Measurements from ENCODE around the gene DCLK1. TPM values are rescaled to one million over a fixed set of nuclear protein-coding genes. Genes with fewer than 3 reads are reported as not detected.

The DCLK1 gene
- total RNA-seq, 4 donors from 2014 or later = 0.72 to 9.1 (median 4.9) TPM

DNA sequence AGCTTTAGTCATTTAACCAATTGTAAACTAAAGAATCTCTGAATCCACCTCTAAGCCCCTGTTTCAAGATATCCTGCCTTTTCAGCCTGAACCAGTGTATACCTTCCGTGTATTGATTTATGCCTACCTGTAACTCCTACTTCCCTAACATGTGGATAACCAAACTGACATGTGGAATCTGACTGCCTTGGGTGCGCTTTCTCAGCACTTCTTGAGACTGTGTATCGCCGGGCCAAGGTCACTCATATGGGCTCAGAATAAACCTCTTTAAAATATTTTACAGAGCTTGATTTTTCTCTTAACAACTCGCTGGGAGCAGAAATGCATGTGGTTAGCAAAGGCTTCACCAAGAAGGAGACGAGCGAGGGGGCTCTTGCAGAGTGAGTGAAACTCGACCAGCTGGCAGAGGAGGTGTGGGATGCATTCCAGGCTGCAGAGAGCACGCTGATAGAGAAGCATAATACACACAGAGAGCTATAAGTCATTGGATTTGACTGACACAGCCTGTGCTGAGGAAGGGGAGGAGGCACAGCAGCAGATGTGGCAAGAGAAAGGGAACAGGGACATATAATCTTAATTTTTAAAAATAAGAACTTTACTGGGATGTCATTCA, 386.5 kb downstream of the DCLK1 start:
- TF ChIP-seq, protein P1, sequence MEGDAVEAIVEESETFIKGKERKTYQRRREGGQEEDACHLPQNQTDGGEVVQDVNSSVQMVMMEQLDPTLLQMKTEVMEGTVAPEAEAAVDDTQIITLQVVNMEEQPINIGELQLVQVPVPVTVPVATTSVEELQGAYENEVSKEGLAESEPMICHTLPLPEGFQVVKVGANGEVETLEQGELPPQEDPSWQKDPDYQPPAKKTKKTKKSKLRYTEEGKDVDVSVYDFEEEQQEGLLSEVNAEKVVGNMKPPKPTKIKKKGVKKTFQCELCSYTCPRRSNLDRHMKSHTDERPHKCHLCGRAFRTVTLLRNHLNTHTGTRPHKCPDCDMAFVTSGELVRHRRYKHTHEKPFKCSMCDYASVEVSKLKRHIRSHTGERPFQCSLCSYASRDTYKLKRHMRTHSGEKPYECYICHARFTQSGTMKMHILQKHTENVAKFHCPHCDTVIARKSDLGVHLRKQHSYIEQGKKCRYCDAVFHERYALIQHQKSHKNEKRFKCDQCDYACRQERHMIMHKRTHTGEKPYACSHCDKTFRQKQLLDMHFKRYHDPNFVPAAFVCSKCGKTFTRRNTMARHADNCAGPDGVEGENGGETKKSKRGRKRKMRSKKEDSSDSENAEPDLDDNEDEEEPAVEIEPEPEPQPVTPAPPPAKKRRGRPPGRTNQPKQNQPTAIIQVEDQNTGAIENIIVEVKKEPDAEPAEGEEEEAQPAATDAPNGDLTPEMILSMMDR (IDR thresholded peaks at IDR 0.05) = no peak
- no peak for TF ChIP-seq POLR2A (IDR thresholded peaks at IDR 0.05)

DNA sequence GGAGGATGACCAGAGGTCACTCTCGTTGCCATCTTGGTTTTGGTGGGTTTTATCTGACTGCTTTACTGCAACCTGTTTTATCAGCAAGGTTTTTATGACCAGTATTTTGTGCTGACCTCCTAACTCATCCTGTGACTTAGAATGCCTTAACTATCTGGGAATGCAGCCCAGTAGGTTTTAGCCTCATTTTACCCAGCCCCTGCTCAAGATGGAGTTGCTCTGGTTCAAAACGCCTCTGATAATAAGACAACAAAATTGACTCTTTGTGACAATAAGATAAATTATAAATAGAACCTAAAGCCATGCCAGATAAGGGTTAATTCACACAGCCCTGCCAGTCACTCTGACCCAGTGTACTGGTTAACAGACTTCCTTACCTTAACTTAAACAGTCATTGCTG, 387.0 kb downstream of the DCLK1 start:
- DNase-seq = no peak
- H3K27me3 ChIP-seq = no peaks in the 10 kb centered on the region
- H3K9me3 ChIP-seq = no peaks in the 10 kb centered on the region
- TF ChIP-seq POLR2A (IDR thresholded peaks at IDR 0.05) = no peak
- TF ChIP-seq, protein P1 (IDR thresholded peaks at IDR 0.05) = no peak
- no peaks in the 10 kb centered on the region for H3K36me3 ChIP-seq
- 76 to 78% methylated on average over 2 of the region's 2 CpGs for WGBS, 2 donors
- H3K4me1 ChIP-seq = no peaks in the 10 kb centered on the region
- no peak overlapping the region for H3K27ac ChIP-seq
- intact Hi-C loops (cut with DNase I) = no loop called here
- no peak overlapping the region for H3K4me3 ChIP-seq

More for the DNA sequence above, 386.5 kb downstream of the DCLK1 start:
- H3K27me3 ChIP-seq = no peaks in the 10 kb centered on the region
- no peak for DNase-seq
- no peaks in the 10 kb centered on the region for H3K4me1 ChIP-seq
- no peak overlapping the region for H3K4me3 ChIP-seq
- H3K9me3 ChIP-seq = no peaks in the 10 kb centered on the region
- 54 to 55% methylated on average over 8 to 9 of the region's 9 CpGs for WGBS, 2 donors
- H3K36me3 ChIP-seq = no peaks in the 10 kb centered on the region
- no peak overlapping the region for H3K27ac ChIP-seq
- intact Hi-C loops (cut with DNase I) = no loop called here

- Histone ChIP-seq H3K27me3 (no peaks in the 10 kb centered on the region), H3K36me3 (no peaks in the 10 kb centered on the region), H3K9me3 (no peaks in the 10 kb centered on the region), H3K27ac (no peak overlapping the region), H3K4me3 (no peak overlapping the region), H3K4me1 (no peaks in the 10 kb centered on the region)
- TF ChIP-seq, protein P1 (IDR thresholded peaks at IDR 0.05) = no peak
- TF ChIP-seq POLR2A (IDR thresholded peaks at IDR 0.05) = no peak
- DNase-seq = no peak
- 63 to 74% methylated on average over 3 of the region's 3 CpGs for WGBS, 2 donors
- intact Hi-C loops (cut with DNase I) = no loop called here
These were observed 388.0 kb downstream of the DCLK1 start for GRCh38 chr13:35743165-35743564.

DNA sequence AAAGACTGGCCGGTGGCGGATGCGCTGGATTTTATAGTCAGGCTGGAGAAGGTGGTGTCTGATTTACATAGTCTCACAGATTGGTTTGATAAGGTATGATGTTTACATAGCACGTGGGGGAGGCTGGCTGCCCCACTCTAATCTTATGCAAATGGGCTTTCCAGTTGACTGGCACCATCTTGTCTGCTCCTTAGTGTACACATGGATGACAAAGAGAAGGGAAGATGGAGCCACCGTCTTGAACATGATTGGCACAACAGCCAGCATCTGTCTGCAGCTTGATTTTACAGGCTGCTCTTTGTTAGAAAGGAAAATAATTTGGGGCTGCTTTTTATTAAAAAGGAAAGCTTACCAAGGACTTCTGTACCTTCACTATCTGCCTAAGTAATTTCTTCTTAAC, 389.5 kb downstream of the DCLK1 start:
- no peaks in the 10 kb centered on the region for H3K4me1 ChIP-seq
- no peaks in the 10 kb centered on the region for H3K9me3 ChIP-seq
- no peak overlapping the region for H3K4me3 ChIP-seq
- intact Hi-C loops (cut with DNase I) = no loop called here
- no peak for DNase-seq
- no peaks in the 10 kb centered on the region for H3K27me3 ChIP-seq
- H3K27ac ChIP-seq = no peak overlapping the region
- H3K36me3 ChIP-seq = no peaks in the 10 kb centered on the region
- WGBS, 2 donors = 71 to 76% methylated on average over 5 of the region's 5 CpGs
- TF ChIP-seq POLR2A (IDR thresholded peaks at IDR 0.05) = no peak
- TF ChIP-seq, protein P1 (IDR thresholded peaks at IDR 0.05) = no peak

GRCh38 chr13:35736876-35737275, 394.3 kb downstream of the DCLK1 start:
- WGBS, 2 donors = 39 to 42% methylated on average over 2 of the region's 2 CpGs
- H3K27me3 ChIP-seq = no peaks in the 10 kb centered on the region
- no peaks in the 10 kb centered on the region for H3K9me3 ChIP-seq
- H3K27ac ChIP-seq = no peak overlapping the region
- no peak for DNase-seq
- H3K4me1 ChIP-seq = peaks cover 0 to 7% (median 0%) of the 10 kb centered on the region in 3 donors
- no peak for TF ChIP-seq POLR2A (IDR thresholded peaks at IDR 0.05)
- TF ChIP-seq, protein P1 (IDR thresholded peaks at IDR 0.05) = no peak
- H3K4me3 ChIP-seq = no peak overlapping the region
- intact Hi-C loops (cut with DNase I) = no loop called here
- H3K36me3 ChIP-seq = no peaks in the 10 kb centered on the region

All from esophagus squamous epithelium (tissue), 5 donors.